HepG2 (cell line): ENCODE data around the gene NCF4.

Source experiments
- ESRRA ChIP-seq: sonication (generic); formaldehyde crosslinking; IDR thresholded peaks from 2 replicates; pipeline ENCODE4 v1.5.1; 2020; ENCODE audit warnings: mild to moderate bottlenecking, low read depth, missing genetic modification reagents
- KLF9 ChIP-seq: IDR thresholded peaks from 2 replicates; pipeline ENCODE4 v1.6.1; 2016; ENCODE audit warnings: low read depth
- POLR2AphosphoS5 ChIP-seq: IDR thresholded peaks from 2 replicates; pipeline ENCODE4 v1.6.1; 2012; ENCODE audit warnings: low read depth, low read length
- SETDB1 ChIP-seq: sonication (generic); formaldehyde crosslinking; IDR thresholded peaks from 2 replicates; pipeline ENCODE4 v1.5.1; 2020; ENCODE audit warnings: missing genetic modification reagents, mild to moderate bottlenecking, borderline replicate concordance
- ZNF274 ChIP-seq: sonication (generic); formaldehyde crosslinking; IDR thresholded peaks from 2 replicates; pipeline ENCODE4 v1.5.1; 2020; ENCODE audit warnings: mild to moderate bottlenecking, missing genetic modification reagents

DNA sequence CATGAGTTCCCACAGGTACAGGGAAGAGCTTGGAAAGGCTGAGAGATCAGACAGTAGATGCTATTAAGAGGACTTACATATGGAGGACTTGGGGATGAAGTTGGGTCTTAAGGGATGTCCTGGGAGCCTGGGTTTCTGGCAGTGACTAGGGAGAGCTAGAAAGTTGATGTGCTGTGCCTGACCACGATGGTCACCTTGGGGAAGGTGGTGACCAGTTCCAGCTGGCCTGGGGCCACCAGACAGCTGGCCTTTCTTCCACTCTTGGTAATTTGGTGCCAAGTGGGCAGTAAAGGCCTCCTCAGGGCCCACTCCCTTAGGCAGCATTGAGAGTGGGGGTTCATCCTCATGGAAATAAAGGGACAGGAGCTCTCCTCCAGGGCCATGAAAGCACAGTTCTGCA lies 38.7 kb downstream of the NCF4 start:
- TF ChIP-seq ESRRA (CRISPR knock-in tag) (no peak), SETDB1 (no peak), POLR2AphosphoS5 (no peak), ZNF274 (CRISPR knock-in tag) (no peak), KLF9 (CRISPR knock-in tag) (no peak)
